H1 (cell line): ENCODE results near the gene GBF1. TPM values are rescaled to one million over a fixed set of nuclear protein-coding genes. Genes with fewer than 3 reads are reported as not detected.

Source experiments
- CTCF ChIA-PET: fragments of 300-600 bp; sonication (Branson Sonifier 250); formaldehyde crosslinking; loops from one replicate; lab custom pipeline; 2021; ENCODE audit not compliant: partially characterized antibody; lab: Charles Lee
- POLR2A ChIA-PET: fragments of 300-600 bp; sonication (Branson Sonifier 250); formaldehyde crosslinking; loops from one replicate; lab custom pipeline; 2021; ENCODE audit warnings: inconsistent platforms; ENCODE audit not compliant: partially characterized antibody; lab: Charles Lee
- DNase-seq, 2 experiments: peaks; one replicate each; pipeline versions ENCODE4 v3.0.0 to v3.0.0-alpha.2; 2010 to 2022; ENCODE audit warnings: low spot score in 2 of 2, low read depth in 1 of 2, mixed read lengths in 1 of 2
- FAIRE-seq: peaks from 2 replicates; lab custom pipeline; 2011; peaks lifted over from hg19 to GRCh38; lab: Jason Lieb, UNC
- H2AFZ ChIP-seq: 2 replicates; pipeline ENCODE4 v1.8.1; 2012; ENCODE audit warnings: low read length, inconsistent platforms
- H2AK5ac ChIP-seq: 2 replicates; pipeline ENCODE4 v1.6.1; 2013; ENCODE audit warnings: low read depth, low read length
- H2BK120ac ChIP-seq: replicated peaks from 2 replicates; pipeline ENCODE3; 2013; ENCODE audit warnings: low read depth, low read length, inconsistent platforms
- H2BK12ac ChIP-seq: 2 replicates; pipeline ENCODE4 v1.6.1; 2013; ENCODE audit warnings: low read depth, low read length
- H2BK15ac ChIP-seq: 2 replicates; pipeline ENCODE4 v1.6.1; 2013; ENCODE audit warnings: low read length
- H2BK20ac ChIP-seq: 2 replicates; pipeline ENCODE4 v1.6.1; 2013; ENCODE audit warnings: low read length
- H2BK5ac ChIP-seq: 2 replicates; pipeline ENCODE4 v1.6.1; 2013; ENCODE audit warnings: low read depth, low read length
- H3K14ac ChIP-seq: 2 replicates; pipeline ENCODE4 v1.6.1; 2013; ENCODE audit warnings: inconsistent platforms; ENCODE audit not compliant: insufficient read length
- H3K18ac ChIP-seq: 2 replicates; pipeline ENCODE4 v1.6.1; 2013; ENCODE audit warnings: low read length; ENCODE audit errors: extremely low read depth
- H3K23ac ChIP-seq: 2 replicates; pipeline ENCODE4 v1.6.1; 2013; ENCODE audit warnings: inconsistent platforms; ENCODE audit not compliant: insufficient read length
- H3K23me2 ChIP-seq: 2 replicates; pipeline ENCODE4 v1.6.1; 2013; ENCODE audit warnings: low read depth, low read length
- H3K27ac ChIP-seq: 2 replicates; pipeline ENCODE4 v1.6.1; 2011; ENCODE audit warnings: low read depth, low read length, inconsistent platforms
- H3K27me3 ChIP-seq, 4 experiments: replicated peaks in 1 of 4; 1 replicate in 1 of 4; 2 replicates in 3 of 4; pipeline versions ENCODE4 v1.6.1 to v1.8.1; 2011 to 2013; ENCODE audit warnings: low read length in 3 of 4, mild to moderate bottlenecking in 3 of 4, inconsistent platforms in 2 of 4, mixed read lengths in 2 of 4, moderate library complexity in 1 of 4; ENCODE audit not compliant: control insufficient read depth in 3 of 4, insufficient read depth in 3 of 4; ENCODE audit errors: extremely low read depth in 1 of 4
- H3K36me3 ChIP-seq, 4 experiments: 2 replicates each; pipeline versions ENCODE4 v1.6.1 to v1.8.1; 2011 to 2013; ENCODE audit warnings: mild to moderate bottlenecking in 4 of 4, low read length in 3 of 4, moderate library complexity in 2 of 4, control low read depth in 1 of 4, inconsistent platforms in 1 of 4; ENCODE audit not compliant: insufficient read depth in 4 of 4, control insufficient read depth in 2 of 4
- H3K4ac ChIP-seq: replicated peaks from 2 replicates; pipeline ENCODE3; 2013; ENCODE audit warnings: low read length, low read depth, mixed read lengths, inconsistent platforms; ENCODE audit not compliant: insufficient read length
- H3K4me1 ChIP-seq, 4 experiments: replicated peaks in 1 of 4; 1 replicate in 1 of 4; 2 replicates in 3 of 4; pipeline versions ENCODE4 v1.6.1 to v1.8.1; 2011 to 2013; ENCODE audit warnings: low read length in 3 of 4, inconsistent platforms in 2 of 4, mixed read lengths in 1 of 4; ENCODE audit not compliant: insufficient read depth in 4 of 4, control insufficient read depth in 3 of 4
- H3K4me2 ChIP-seq, 2 experiments: 2 replicates each; pipeline versions ENCODE4 v1.6.1 to v1.8.1; 2011 to 2013; ENCODE audit warnings: low read depth in 2 of 2, low read length in 2 of 2, control low read depth in 1 of 2, inconsistent platforms in 1 of 2, mild to moderate bottlenecking in 1 of 2; ENCODE audit not compliant: insufficient read depth in 1 of 2
- H3K4me3 ChIP-seq, 4 experiments: fragments of 200-600, 300-600 bp in 1 of 4; sonication (generic), shearing (Covaris generic), sonication (Bioruptor Twin) in 1 of 4; 2 replicates each; pipeline versions ENCODE4 v1.5.1 to v1.8.1; 2011 to 2016; ENCODE audit warnings: low read length in 4 of 4, low read depth in 3 of 4, control low read depth in 2 of 4, inconsistent platforms in 2 of 4, mild to moderate bottlenecking in 2 of 4, mixed read lengths in 1 of 4, moderate library complexity in 1 of 4; ENCODE audit not compliant: insufficient read depth in 2 of 4; ENCODE audit errors: extremely low read depth in 1 of 4
- H3K56ac ChIP-seq: replicated peaks from 2 replicates; pipeline ENCODE3; 2013; ENCODE audit warnings: low read depth, mild to moderate bottlenecking, mixed read lengths, low read length, inconsistent platforms; ENCODE audit not compliant: insufficient read length
- H3K79me1 ChIP-seq: 2 replicates; pipeline ENCODE4 v1.6.1; 2013; ENCODE audit warnings: low read depth, low read length, control low read depth
- H3K79me2 ChIP-seq, 2 experiments: 2 replicates each; pipeline versions ENCODE4 v1.6.1 to v1.8.1; 2012 to 2013; ENCODE audit warnings: low read length in 2 of 2, mild to moderate bottlenecking in 2 of 2, inconsistent platforms in 1 of 2; ENCODE audit not compliant: insufficient read depth in 2 of 2, control insufficient read depth in 1 of 2
- H3K9ac ChIP-seq, 4 experiments: replicated peaks in 1 of 4; 1 replicate in 1 of 4; 2 replicates in 3 of 4; pipeline versions ENCODE4 v1.6.1 to v1.8.1; 2011 to 2013; ENCODE audit warnings: low read depth in 3 of 4, low read length in 3 of 4, control low read depth in 2 of 4, mild to moderate bottlenecking in 2 of 4, moderate library complexity in 2 of 4, inconsistent platforms in 1 of 4; ENCODE audit errors: extremely low read depth in 1 of 4
- H3K9me3 ChIP-seq, 2 experiments: 2 replicates each; pipeline versions ENCODE4 v1.6.1 to v1.8.1; 2012 to 2013; ENCODE audit warnings: mild to moderate bottlenecking in 2 of 2, moderate library complexity in 2 of 2, control low read depth in 1 of 2, inconsistent platforms in 1 of 2, low read depth in 1 of 2, low read length in 1 of 2, mixed read lengths in 1 of 2; ENCODE audit not compliant: insufficient read depth in 2 of 2
- H4K20me1 ChIP-seq, 2 experiments: replicated peaks in 1 of 2; 2 replicates each; pipeline versions ENCODE3 to v1.8.1; 2011 to 2013; ENCODE audit warnings: inconsistent platforms in 2 of 2, low read length in 2 of 2, mild to moderate bottlenecking in 1 of 2; ENCODE audit not compliant: insufficient read depth in 2 of 2, control insufficient read depth in 1 of 2
- H4K5ac ChIP-seq: 2 replicates; pipeline ENCODE4 v1.6.1; 2013; ENCODE audit warnings: low read length, low read depth, mixed read lengths, inconsistent platforms; ENCODE audit not compliant: insufficient read length
- H4K8ac ChIP-seq: 2 replicates; pipeline ENCODE4 v1.8.0; 2013; ENCODE audit warnings: mild to moderate bottlenecking, moderate library complexity, low read length, inconsistent platforms; ENCODE audit not compliant: insufficient read depth; ENCODE audit errors: extremely low read depth
- H4K91ac ChIP-seq: replicated peaks from 2 replicates; pipeline ENCODE3; 2013; ENCODE audit warnings: low read length, mixed read lengths, inconsistent platforms; ENCODE audit not compliant: insufficient read length
- BCL11A ChIP-seq, 2 experiments: IDR thresholded peaks; one replicate each; pipeline ENCODE4 v1.6.1; 2011; ENCODE audit warnings: low read depth in 2 of 2, low read length in 2 of 2, mild to moderate bottlenecking in 2 of 2
- CBX5 ChIP-seq: fragments of 300-800, 300-1000 bp; sonication (generic); IDR thresholded peaks from 2 replicates; pipeline ENCODE4 v1.7.1; 2016; ENCODE audit warnings: antibody characterized with exemption, low read length, low read depth
- KDM4A ChIP-seq: IDR thresholded peaks from one replicate; pipeline ENCODE4 v1.7.1; 2012; ENCODE audit warnings: low read depth, mild to moderate bottlenecking, moderate library complexity, low read length, inconsistent platforms; ENCODE audit not compliant: severe bottlenecking
- NANOG ChIP-seq: IDR thresholded peaks from 2 replicates; pipeline ENCODE4 v1.6.1; 2011; ENCODE audit warnings: low read length, low read depth, mild to moderate bottlenecking, inconsistent platforms; ENCODE audit not compliant: insufficient read depth, poor library complexity, severe bottlenecking
- POLR2AphosphoS5 ChIP-seq: IDR thresholded peaks from 2 replicates; pipeline ENCODE4 v1.6.1; 2011; ENCODE audit warnings: low read depth, low read length
- SIRT6 ChIP-seq: IDR thresholded peaks from one replicate; pipeline ENCODE4 v1.7.1; 2012; ENCODE audit warnings: low read length, inconsistent platforms
- WGBS, 2 experiments: shearing (Covaris generic) in 1 of 2; methylation state at CpG; one replicate each; pipeline versions ENCODE4 v1.1.6 to v1.1.7; 2013 to 2015; ENCODE audit warnings: low lambda C conversion rate in 2 of 2, mixed read lengths in 2 of 2, inconsistent platforms in 1 of 2, low coverage in 1 of 2, missing lambda C conversion rate in 1 of 2; ENCODE audit not compliant: insufficient replicate concordance in 2 of 2, insufficient coverage in 1 of 2, insufficient read length in 1 of 2; ENCODE audit errors: extremely low coverage in 1 of 2, missing lambda C conversion rate in 1 of 2; 5-methylcytosine and 5-hydroxymethylcytosine counted together
- polyA plus RNA-seq, 7 experiments: library from polyadenylated mRNA; depleted of rRNA in 3 of 7; stranded (reverse) in 5 of 7; unstranded in 2 of 7; fragments of >200 nt in 5 of 7; fragments of 200-250 nt in 2 of 7; gene quantifications; 1 replicate in 5 of 7; 2 replicates in 1 of 7; 4 replicates in 1 of 7; pipeline versions ENCODE4 v1.2.1 to v1.2.3, GENCODE V29; 2011 to 2013; ENCODE audit warnings: missing spikeins in 2 of 7, mixed read lengths in 2 of 7
- total RNA-seq: library from RNA; stranded (reverse); fragmentation: NEBNext Ultra II Directional; extraction: Animal tissue kit (Norgen Biotek cat#: 25700); gene quantifications from 2 replicates; pipeline ENCODE4 v1.2.1, GENCODE V29; 2021
- TF ChIP-seq, protein P1 (sequence below): IDR thresholded peaks from 2 replicates; pipeline ENCODE4 v1.6.1; 2011; ENCODE audit warnings: low read depth, mild to moderate bottlenecking, low read length; ENCODE audit not compliant: insufficient read depth

GBF1 gene
- total and polyA plus RNA-seq, 2 of the 8 experiments (the other 6 are each of a cell fraction or from before 2014, with no cell fraction given) = 11.0 to 25.5 TPM

DNA sequence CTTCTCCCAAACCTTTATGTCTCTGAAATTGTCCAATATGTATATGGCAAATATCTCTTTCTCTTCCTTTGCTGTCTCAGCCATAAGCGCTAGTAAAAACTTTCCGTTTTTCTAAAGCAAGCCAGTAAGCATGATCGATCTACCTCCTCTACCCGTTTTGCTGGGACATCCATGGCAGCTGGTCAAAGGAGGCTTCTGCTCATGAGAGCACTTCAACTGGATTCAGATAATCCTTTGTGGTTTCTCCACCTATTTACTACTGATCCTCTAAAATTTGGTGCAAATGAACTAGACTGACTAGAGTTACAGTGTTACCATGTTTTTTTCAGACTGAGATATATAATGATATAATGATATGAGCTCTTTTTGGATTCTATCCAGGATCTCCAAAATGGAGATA is 42.7 kb downstream of the GBF1 start:
- Histone ChIP-seq H3K4ac (no peak overlapping the region), H3K27me3 (no peaks in the 10 kb centered on the region), H3K4me2 (no peak overlapping the region), H3K27ac (no peak overlapping the region), H2BK120ac (no peak overlapping the region), H3K4me3 (no peak overlapping the region), H3K23ac (no peak overlapping the region), H3K36me3 (no peaks in the 10 kb centered on the region), H2BK20ac (no peak overlapping the region), H3K9me3 (no peaks in the 10 kb centered on the region), H4K20me1 (peaks cover 1 to 8% of the 10 kb centered on the region in 2 experiments), H4K8ac (no peak overlapping the region), H3K79me2 (no peaks in the 10 kb centered on the region), H2BK12ac (no peak overlapping the region), H4K91ac (no peak overlapping the region), H3K23me2 (no peaks in the 10 kb centered on the region), H3K4me1 (no peaks in the 10 kb centered on the region), H2AFZ (no peak overlapping the region), H2BK5ac (no peak overlapping the region), H3K79me1 (peaks cover 2% of the 10 kb centered on the region; the same call in 1 of the 2 replicates), H3K56ac (no peak overlapping the region), H3K18ac (no peak overlapping the region), H3K14ac (no peak overlapping the region), H3K9ac (no peak overlapping the region), H2BK15ac (no peak overlapping the region), H4K5ac (no peak overlapping the region), H2AK5ac (no peak overlapping the region)
- FAIRE-seq = no peak
- WGBS, 2 experiments = 98% methylated on average over 4 of the region's 4 CpGs; no CpG with 5 or more reads in 1 of the 2 experiments
- POLR2A ChIA-PET = no interaction called here
- CTCF ChIA-PET = interaction anchor here (1.4 kb wide), 1 partner anchor 59 kb away, joined by 4 read pairs; no protein-coding TSS in a partner anchor
- TF ChIP-seq POLR2AphosphoS5 = no peak
- TF ChIP-seq NANOG = no peak
- no peak for TF ChIP-seq SIRT6
- TF ChIP-seq KDM4A = no peak
- TF ChIP-seq BCL11A (IDR thresholded peaks at IDR 0.05; ENCODE audit: low read depth in 2 of 2, low read length in 2 of 2) = no peak
- TF ChIP-seq, protein P1, sequence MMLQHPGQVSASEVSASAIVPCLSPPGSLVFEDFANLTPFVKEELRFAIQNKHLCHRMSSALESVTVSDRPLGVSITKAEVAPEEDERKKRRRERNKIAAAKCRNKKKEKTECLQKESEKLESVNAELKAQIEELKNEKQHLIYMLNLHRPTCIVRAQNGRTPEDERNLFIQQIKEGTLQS = no peak
- TF ChIP-seq CBX5 = no peak
- DNase-seq = no peak
